ENCODE measurements around the gene EMILIN1. TPM values are rescaled to one million over a fixed set of nuclear protein-coding genes. Genes with fewer than 3 reads are reported as not detected.
"Not testable (repeated sequence)": the region's sequence is repeated elsewhere in the genome, so short reads cannot be mapped to it uniquely, and the experiment has no call there.

The EMILIN1 gene
- total RNA-seq, 1 experiment from 2014 or later, result 0.31 TPM

GRCh38 chr2:27108221-27108620 lies 29.8 kb downstream of the EMILIN1 start:
- ATAC-seq (no peak), DNase-seq (ENCODE audit: low read depth, low spot score) (no peak)
- Histone ChIP-seq H3K9me3 (ENCODE audit: control insufficient read depth, insufficient read depth, low read depth, low read length) (no peaks in the 10 kb centered on the region), H3K36me3 (ENCODE audit: control insufficient read depth, insufficient read depth, low read length) (no peaks in the 10 kb centered on the region), H3K4me3 (ENCODE audit: low read depth in 2 of 2, low read length in 2 of 2) (no peak overlapping the region), H3K27ac (ENCODE audit: low read length) (no peak overlapping the region), H3K27me3 (ENCODE audit: control insufficient read depth, insufficient read depth, low read length) (no peaks in the 10 kb centered on the region), H3K4me1 (ENCODE audit: control insufficient read depth, insufficient read depth, low read length) (no peaks in the 10 kb centered on the region)
- POLR2A ChIA-PET, result interaction anchor here (0.6 to 0.7 kb wide), 3 partner anchors 30 to 201 kb away, joined by 3 read pairs; no protein-coding TSS in a partner anchor
- TF ChIP-seq POLR2AphosphoS5 (IDR thresholded peaks at IDR 0.05; ENCODE audit: low read depth, low read length), result no peak
- no peak for TF ChIP-seq REST (IDR thresholded peaks at IDR 0.05; ENCODE audit: insufficient read depth in 1 of 2, low read depth in 2 of 2, low read length in 1 of 2)
- no peak for TF ChIP-seq CTCF (IDR thresholded peaks at IDR 0.05)
- no peak for TF ChIP-seq SIN3A (IDR thresholded peaks at IDR 0.05; ENCODE audit: borderline replicate concordance, insufficient read depth, low read depth, low read length)
- TF ChIP-seq TCF7L2 (IDR thresholded peaks at IDR 0.05; ENCODE audit: low read depth, low read length), result no peak
- in situ Hi-C loops (cut with HindIII; ENCODE audit: low pct_unique_long_range_greater_than_20kb, low sequenced_read_pairs) (no loop called here), intact Hi-C loops (cut with micrococcal nuclease; ENCODE audit: unreplicated experiment) (no loop called here)
- CTCF ChIA-PET, result interaction anchor here (0.7 kb wide), 1 partner anchor 61 kb away, joined by 3 read pairs; no protein-coding TSS in a partner anchor
- BruUV-seq (replicated peaks), result no TSS peak

- H3K36me3 ChIP-seq (ENCODE audit: control insufficient read depth, insufficient read depth, low read length), result no peaks in the 10 kb centered on the region
- no peaks in the 10 kb centered on the region for H3K9me3 ChIP-seq (ENCODE audit: control insufficient read depth, insufficient read depth, low read depth, low read length)
- intact Hi-C loops (cut with micrococcal nuclease; ENCODE audit: unreplicated experiment) (no loop called here), in situ Hi-C loops (cut with HindIII; ENCODE audit: low pct_unique_long_range_greater_than_20kb, low sequenced_read_pairs) (no loop called here)
- no TSS peak for BruUV-seq (replicated peaks)
- H3K27ac ChIP-seq (ENCODE audit: low read length), result no peak overlapping the region
- H3K27me3 ChIP-seq (ENCODE audit: control insufficient read depth, insufficient read depth, low read length), result no peaks in the 10 kb centered on the region
- TF ChIP-seq REST (IDR thresholded peaks at IDR 0.05; ENCODE audit: insufficient read depth in 1 of 2, low read depth in 2 of 2, low read length in 1 of 2), result no peak
- TF ChIP-seq POLR2AphosphoS5 (IDR thresholded peaks at IDR 0.05; ENCODE audit: low read depth, low read length), result no peak
- no peak for TF ChIP-seq SIN3A (IDR thresholded peaks at IDR 0.05; ENCODE audit: borderline replicate concordance, insufficient read depth, low read depth, low read length)
- no peak for TF ChIP-seq CTCF (IDR thresholded peaks at IDR 0.05)
- no peak for TF ChIP-seq TCF7L2 (IDR thresholded peaks at IDR 0.05; ENCODE audit: low read depth, low read length)
- POLR2A ChIA-PET, result interaction anchor here (0.6 to 0.7 kb wide), 2 partner anchors 63 to 200 kb away, joined by 3 read pairs; no protein-coding TSS in a partner anchor
- no peak for DNase-seq (ENCODE audit: low read depth, low spot score)
- CTCF ChIA-PET, result interaction anchor here (0.7 kb wide), 1 partner anchor 61 kb away, joined by 3 read pairs; no protein-coding TSS in a partner anchor
- ATAC-seq, result no peak
- H3K4me1 ChIP-seq (ENCODE audit: control insufficient read depth, insufficient read depth, low read length), result no peaks in the 10 kb centered on the region
- H3K4me3 ChIP-seq (ENCODE audit: low read depth in 2 of 2, low read length in 2 of 2), result no peak overlapping the region
Observed at GRCh38 chr2:27109083-27109482, 30.7 kb downstream of the EMILIN1 start.

GRCh38 chr2:27110603-27111352 lies 32.4 kb downstream of the EMILIN1 start:
- H3K27me3 ChIP-seq (ENCODE audit: control insufficient read depth, insufficient read depth, low read length); H3K36me3 ChIP-seq (ENCODE audit: control insufficient read depth, insufficient read depth, low read length); in situ Hi-C loops (cut with HindIII; ENCODE audit: low pct_unique_long_range_greater_than_20kb, low sequenced_read_pairs); POLR2A ChIA-PET; H3K4me3 ChIP-seq (ENCODE audit: low read depth in 2 of 2, low read length in 2 of 2); H3K27ac ChIP-seq (ENCODE audit: low read length); BruUV-seq (replicated peaks); DNase-seq (ENCODE audit: low read depth, low spot score); CTCF ChIA-PET; H3K9me3 ChIP-seq (ENCODE audit: control insufficient read depth, insufficient read depth, low read depth, low read length); ATAC-seq; intact Hi-C loops (cut with micrococcal nuclease; ENCODE audit: unreplicated experiment); H3K4me1 ChIP-seq (ENCODE audit: control insufficient read depth, insufficient read depth, low read length): not testable (repeated sequence)

Data from Panc1 (cell line).